Measurements from ENCODE around the gene BHMT. TPM values are rescaled to one million over a fixed set of nuclear protein-coding genes. Genes with fewer than 3 reads are reported as not detected.

Gene BHMT
- total RNA-seq, 1 experiment from 2014 or later, result 0.72 TPM

- Histone ChIP-seq H3K23me2 (ENCODE audit: insufficient read length, low read depth, low read length, poor library complexity, severe bottlenecking) (no peaks in the 10 kb centered on the region), H3K9ac (ENCODE audit: extremely low read depth, insufficient read length, low read length) (no peak overlapping the region), H2BK12ac (ENCODE audit: insufficient read length, low read depth, low read length) (no peak overlapping the region), H2AK5ac (ENCODE audit: insufficient read length, low read length) (no peak overlapping the region), H3K4me1 (ENCODE audit: insufficient read depth, low read length) (no peaks in the 10 kb centered on the region), H3K23ac (ENCODE audit: insufficient read length, low read depth, low read length) (no peak overlapping the region), H3K9me3 (ENCODE audit: control insufficient read depth, low read depth, low read length) (no peaks in the 10 kb centered on the region), H3K27me3 (ENCODE audit: insufficient read depth, low read length) (no peaks in the 10 kb centered on the region), H3K79me1 (ENCODE audit: insufficient read depth, low read depth, low read length, poor library complexity, severe bottlenecking) (no peaks in the 10 kb centered on the region), H3K27ac (ENCODE audit: insufficient read length, low read depth, low read length) (no peak overlapping the region), H3K4ac (ENCODE audit: low read depth, low read length) (no peak overlapping the region), H4K5ac (ENCODE audit: insufficient read length, low read depth, low read length) (no peak overlapping the region), H3K56ac (ENCODE audit: insufficient read length, low read depth, low read length) (no peak overlapping the region), H2BK5ac (ENCODE audit: insufficient read length, low read length) (no peak overlapping the region), H2BK120ac (ENCODE audit: low read depth, low read length, poor library complexity, severe bottlenecking) (no peak overlapping the region), H2AFZ (ENCODE audit: low read length) (no peak overlapping the region), H4K8ac (replicated peaks; ENCODE audit: insufficient read length, low read depth, low read length) (no peak overlapping the region), H3K14ac (ENCODE audit: insufficient read depth, low read length) (no peak overlapping the region), H3K18ac (ENCODE audit: insufficient read length, low read depth, low read length) (no peak overlapping the region), H4K20me1 (ENCODE audit: control insufficient read depth, insufficient read depth, insufficient read length) (no peaks in the 10 kb centered on the region), H3K4me2 (ENCODE audit: insufficient read depth, insufficient read length, low read length) (no peak overlapping the region), H3T11ph (ENCODE audit: low read length) (no peak overlapping the region), H2BK15ac (ENCODE audit: low read depth, low read length) (no peak overlapping the region), H2BK20ac (ENCODE audit: low read depth, low read length, poor library complexity, severe bottlenecking) (no peak overlapping the region), H3K79me2 (ENCODE audit: insufficient read depth, low read length) (no peaks in the 10 kb centered on the region), H4K91ac (ENCODE audit: insufficient read length, low read depth, low read length) (no peak overlapping the region)
- no peaks in the 10 kb centered on the region for H3K27me3 Mint-ChIP-seq (ENCODE audit: low read depth)
- TF ChIP-seq, protein P1, sequence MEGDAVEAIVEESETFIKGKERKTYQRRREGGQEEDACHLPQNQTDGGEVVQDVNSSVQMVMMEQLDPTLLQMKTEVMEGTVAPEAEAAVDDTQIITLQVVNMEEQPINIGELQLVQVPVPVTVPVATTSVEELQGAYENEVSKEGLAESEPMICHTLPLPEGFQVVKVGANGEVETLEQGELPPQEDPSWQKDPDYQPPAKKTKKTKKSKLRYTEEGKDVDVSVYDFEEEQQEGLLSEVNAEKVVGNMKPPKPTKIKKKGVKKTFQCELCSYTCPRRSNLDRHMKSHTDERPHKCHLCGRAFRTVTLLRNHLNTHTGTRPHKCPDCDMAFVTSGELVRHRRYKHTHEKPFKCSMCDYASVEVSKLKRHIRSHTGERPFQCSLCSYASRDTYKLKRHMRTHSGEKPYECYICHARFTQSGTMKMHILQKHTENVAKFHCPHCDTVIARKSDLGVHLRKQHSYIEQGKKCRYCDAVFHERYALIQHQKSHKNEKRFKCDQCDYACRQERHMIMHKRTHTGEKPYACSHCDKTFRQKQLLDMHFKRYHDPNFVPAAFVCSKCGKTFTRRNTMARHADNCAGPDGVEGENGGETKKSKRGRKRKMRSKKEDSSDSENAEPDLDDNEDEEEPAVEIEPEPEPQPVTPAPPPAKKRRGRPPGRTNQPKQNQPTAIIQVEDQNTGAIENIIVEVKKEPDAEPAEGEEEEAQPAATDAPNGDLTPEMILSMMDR (conservative IDR thresholded peaks at IDR 0.05), result no peak
- WGBS (ENCODE audit: extremely low coverage, insufficient read length, low lambda C conversion rate), result no CpG with 5 or more reads among the region's 4 CpGs
- H3K4me3 Mint-ChIP-seq, result no peak overlapping the region
- H3K9me3 Mint-ChIP-seq, result no peaks in the 10 kb centered on the region
- no peak overlapping the region; a peak in 1 of 7 replicates for H3K27ac Mint-ChIP-seq
- H3K36me3 Mint-ChIP-seq (ENCODE audit: insufficient read depth in 1 of 3, low read depth in 3 of 3), result no peaks in the 10 kb centered on the region
- peaks cover 5% of the 10 kb centered on the region in 2 experiments; a peak in 3 of 4 replicates for H3K4me1 Mint-ChIP-seq
- DNase-seq, result no peak
Measured at GRCh38 chr5:79088507-79088906, 23.1 kb upstream of the BHMT start.
